ENCODE measurements around the gene RBMS1. TPM values are rescaled to one million over a fixed set of nuclear protein-coding genes. Genes with fewer than 3 reads are reported as not detected.

Gene RBMS1
- total RNA-seq, 3 donors from 2014 or later: 9.7 to 58.3 (median 21.6) TPM

DNA sequence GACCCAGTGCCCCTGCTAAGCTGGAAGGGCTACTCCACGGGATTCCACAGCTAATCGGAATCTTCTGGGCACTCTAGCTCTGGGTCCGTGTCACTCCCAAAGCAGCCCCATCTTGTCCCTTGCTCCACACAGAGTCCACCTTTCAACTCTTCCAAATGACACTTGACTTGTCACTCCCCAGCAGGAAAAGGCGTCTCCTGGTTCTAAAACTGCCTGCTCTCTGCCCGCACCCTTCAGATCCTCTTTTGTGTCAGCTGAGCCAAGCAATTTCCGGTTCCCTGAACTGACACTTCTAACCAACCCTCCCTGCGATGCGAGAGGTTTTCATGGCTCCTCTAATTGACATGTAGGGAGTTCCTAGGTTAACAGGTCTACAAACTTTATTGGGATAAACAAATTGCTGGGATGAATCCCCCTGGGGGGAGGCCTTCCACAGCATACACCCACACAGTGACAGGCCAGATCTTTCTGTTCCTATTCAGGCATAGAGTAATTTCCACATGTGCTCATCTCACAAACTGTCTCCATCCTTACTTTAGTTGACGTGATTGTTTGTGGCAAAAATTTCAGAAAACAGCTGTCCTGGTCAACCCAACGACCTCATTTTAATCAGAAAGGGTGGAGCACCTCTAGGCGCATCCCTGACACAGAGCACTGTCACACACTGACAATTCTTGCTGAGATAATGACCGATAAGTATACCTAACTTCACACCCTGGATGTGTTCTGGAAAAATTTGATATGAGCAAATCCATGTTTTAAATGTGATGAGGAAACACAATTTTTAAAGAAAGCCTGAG is 104.9 kb downstream of the RBMS1 start:
- Histone ChIP-seq H3K9me3 (no peaks in the 10 kb centered on the region), H3K36me3 (ENCODE audit: low read depth) (no peaks in the 10 kb centered on the region), H3K4me3 (no peak overlapping the region), H3K4me1 (ENCODE audit: low read depth) (peaks cover 6% of the 10 kb centered on the region)
- DNase-seq: peak in 1 of 3 donors; percentile 49
- intact Hi-C loops (cut with DNase I, micrococcal nuclease): no loop called here
- peak; percentile 62 for ATAC-seq
- TF ChIP-seq, protein P1, sequence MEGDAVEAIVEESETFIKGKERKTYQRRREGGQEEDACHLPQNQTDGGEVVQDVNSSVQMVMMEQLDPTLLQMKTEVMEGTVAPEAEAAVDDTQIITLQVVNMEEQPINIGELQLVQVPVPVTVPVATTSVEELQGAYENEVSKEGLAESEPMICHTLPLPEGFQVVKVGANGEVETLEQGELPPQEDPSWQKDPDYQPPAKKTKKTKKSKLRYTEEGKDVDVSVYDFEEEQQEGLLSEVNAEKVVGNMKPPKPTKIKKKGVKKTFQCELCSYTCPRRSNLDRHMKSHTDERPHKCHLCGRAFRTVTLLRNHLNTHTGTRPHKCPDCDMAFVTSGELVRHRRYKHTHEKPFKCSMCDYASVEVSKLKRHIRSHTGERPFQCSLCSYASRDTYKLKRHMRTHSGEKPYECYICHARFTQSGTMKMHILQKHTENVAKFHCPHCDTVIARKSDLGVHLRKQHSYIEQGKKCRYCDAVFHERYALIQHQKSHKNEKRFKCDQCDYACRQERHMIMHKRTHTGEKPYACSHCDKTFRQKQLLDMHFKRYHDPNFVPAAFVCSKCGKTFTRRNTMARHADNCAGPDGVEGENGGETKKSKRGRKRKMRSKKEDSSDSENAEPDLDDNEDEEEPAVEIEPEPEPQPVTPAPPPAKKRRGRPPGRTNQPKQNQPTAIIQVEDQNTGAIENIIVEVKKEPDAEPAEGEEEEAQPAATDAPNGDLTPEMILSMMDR (IDR thresholded peaks at IDR 0.05): no peak

DNA sequence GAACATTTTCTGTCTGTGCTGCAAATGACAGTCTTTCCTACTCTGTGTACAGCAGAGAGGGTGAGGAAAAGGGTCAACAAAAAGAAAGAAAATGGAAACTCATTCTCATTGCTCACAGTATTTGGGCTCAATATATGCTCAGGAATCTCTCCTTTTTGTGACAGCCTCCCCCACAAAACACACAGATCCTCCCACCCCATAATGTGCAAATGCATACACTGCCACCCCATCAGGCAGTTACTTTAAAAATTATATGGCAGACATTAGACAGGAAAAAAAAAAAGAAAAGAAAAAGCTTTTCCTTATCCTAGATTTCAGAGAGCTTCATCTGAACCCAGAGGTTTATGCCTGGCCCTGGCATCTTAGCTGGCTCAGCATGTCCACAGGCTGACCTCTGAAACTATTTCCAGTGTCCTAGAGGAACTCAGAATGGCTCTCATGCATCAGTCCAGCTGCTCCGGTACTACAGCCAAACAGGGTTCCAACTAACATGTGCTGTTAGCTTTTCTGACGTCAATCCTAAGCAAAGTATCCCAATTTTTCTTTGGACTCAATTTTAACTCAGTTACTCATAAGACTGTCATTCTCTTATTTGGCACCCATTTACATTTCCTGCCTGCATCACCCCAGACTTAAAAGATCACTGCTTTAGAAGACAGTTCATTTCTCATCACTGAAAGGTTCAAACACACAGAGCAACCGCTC is 105.9 kb downstream of the RBMS1 start:
- Histone ChIP-seq H3K4me3 (no peak overlapping the region), H3K9me3 (no peaks in the 10 kb centered on the region), H3K36me3 (ENCODE audit: low read depth) (no peaks in the 10 kb centered on the region), H3K4me1 (ENCODE audit: low read depth) (peaks cover 6% of the 10 kb centered on the region)
- DNase-seq (peak in 1 of 3 donors; percentile 56), ATAC-seq (peak; percentile 73)
- intact Hi-C loops (cut with DNase I, micrococcal nuclease): no loop called here
- TF ChIP-seq, protein P1 (IDR thresholded peaks at IDR 0.05): no peak

DNA sequence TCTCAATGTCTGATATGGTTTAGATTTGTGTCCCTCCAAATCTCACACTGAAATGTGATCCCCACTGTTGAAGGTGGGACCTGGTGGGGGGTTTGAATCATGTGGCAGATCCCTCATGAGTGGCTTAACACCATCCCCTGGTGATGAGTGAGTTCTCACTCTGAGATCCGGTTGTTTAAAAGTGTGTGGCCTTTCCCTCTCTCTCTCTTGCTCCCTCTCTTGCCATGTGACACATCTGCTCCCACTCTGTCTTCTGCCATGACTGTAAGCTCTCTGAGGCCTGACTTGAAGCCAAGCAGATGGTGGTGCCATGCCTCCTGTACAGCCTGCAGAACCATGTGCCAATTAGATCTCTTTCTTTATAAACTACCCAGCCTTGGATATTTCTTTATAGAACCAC is 108.8 kb downstream of the RBMS1 start:
- no peaks in the 10 kb centered on the region for H3K36me3 ChIP-seq (ENCODE audit: low read depth)

DNA sequence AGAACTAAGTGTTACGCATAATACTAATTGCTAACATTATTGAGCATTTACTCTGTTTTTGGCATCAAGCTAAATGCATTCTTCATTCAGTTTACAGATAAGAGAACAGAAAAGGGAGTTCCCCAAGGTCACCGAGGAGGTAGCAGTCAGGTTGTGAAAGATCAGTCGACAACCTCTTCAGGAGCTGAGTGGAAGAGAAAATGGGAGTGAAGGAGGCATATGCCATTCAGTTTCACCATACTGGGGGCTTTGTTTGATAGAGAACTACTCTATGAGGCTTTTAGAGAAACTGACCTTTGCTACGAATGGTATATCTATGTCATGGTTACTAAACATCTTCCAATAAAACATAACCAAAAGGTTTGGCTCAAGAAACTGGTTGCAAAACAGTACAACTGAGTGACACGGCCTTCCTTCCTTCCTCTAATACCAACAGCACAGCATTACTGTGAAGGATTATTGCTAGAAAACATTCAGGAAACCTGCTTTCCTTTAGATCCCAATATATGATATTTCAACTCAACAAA is 112.1 kb downstream of the RBMS1 start:
- peak; percentile 8 for ATAC-seq
- H3K4me1 ChIP-seq (ENCODE audit: low read depth): peaks cover 4% of the 10 kb centered on the region
- intact Hi-C loops (cut with DNase I, micrococcal nuclease): no loop called here
- TF ChIP-seq, protein P1 (IDR thresholded peaks at IDR 0.05): no peak
- H3K9me3 ChIP-seq: no peaks in the 10 kb centered on the region
- DNase-seq: no peak
- H3K36me3 ChIP-seq (ENCODE audit: low read depth): no peaks in the 10 kb centered on the region
- no peak overlapping the region for H3K4me3 ChIP-seq

More for the DNA sequence above, 108.8 kb downstream of the RBMS1 start:
- no peaks in the 10 kb centered on the region for H3K9me3 ChIP-seq
- H3K4me1 ChIP-seq (ENCODE audit: low read depth): peaks cover 9% of the 10 kb centered on the region
- intact Hi-C loops (cut with DNase I, micrococcal nuclease): no loop called here
- H3K4me3 ChIP-seq: no peak overlapping the region
- ATAC-seq: no peak
- DNase-seq: no peak
- TF ChIP-seq, protein P1 (IDR thresholded peaks at IDR 0.05): no peak

DNA sequence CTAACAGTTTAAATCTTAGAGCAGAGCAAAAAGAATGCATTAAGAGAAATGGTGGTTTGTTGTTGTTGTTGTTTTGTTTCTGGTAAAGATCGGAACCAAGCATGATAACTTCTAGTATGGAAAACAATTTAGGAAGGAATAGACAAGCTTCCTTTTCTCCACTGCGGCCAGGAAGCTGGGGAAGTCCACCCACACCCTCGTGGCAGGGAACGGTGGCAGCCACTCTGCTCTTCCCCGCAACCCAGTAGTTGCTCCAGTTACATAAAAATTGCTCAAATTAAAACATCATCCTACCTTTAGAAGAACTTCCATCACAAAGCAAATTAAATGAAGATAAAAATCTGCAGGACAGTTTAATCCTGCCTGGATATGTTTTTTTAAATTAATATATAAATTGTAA is 113.0 kb downstream of the RBMS1 start:
- no peaks in the 10 kb centered on the region for H3K36me3 ChIP-seq (ENCODE audit: low read depth)
- no peak for DNase-seq
- no peaks in the 10 kb centered on the region for H3K9me3 ChIP-seq
- ATAC-seq: no peak
- H3K4me3 ChIP-seq: no peak overlapping the region
- TF ChIP-seq, protein P1 (IDR thresholded peaks at IDR 0.05): no peak
- intact Hi-C loops (cut with DNase I, micrococcal nuclease): no loop called here
- peaks cover 4% of the 10 kb centered on the region for H3K4me1 ChIP-seq (ENCODE audit: low read depth)

Data from mucosa of descending colon (tissue), 3 donors.